Dedifferentiated amniotic fluid mesenchymal stem cell (primary cell): ENCODE data around the gene CRADD.
"Not testable (repeated sequence)": the region's sequence is repeated elsewhere in the genome, so short reads cannot be mapped to it uniquely, and the experiment has no call there.

Experiments used
- DNase-seq: peaks from one replicate; pipeline ENCODE4 v3.0.0-alpha.2; 2016; ENCODE audit errors: extremely low spot score

CRADD gene

DNA sequence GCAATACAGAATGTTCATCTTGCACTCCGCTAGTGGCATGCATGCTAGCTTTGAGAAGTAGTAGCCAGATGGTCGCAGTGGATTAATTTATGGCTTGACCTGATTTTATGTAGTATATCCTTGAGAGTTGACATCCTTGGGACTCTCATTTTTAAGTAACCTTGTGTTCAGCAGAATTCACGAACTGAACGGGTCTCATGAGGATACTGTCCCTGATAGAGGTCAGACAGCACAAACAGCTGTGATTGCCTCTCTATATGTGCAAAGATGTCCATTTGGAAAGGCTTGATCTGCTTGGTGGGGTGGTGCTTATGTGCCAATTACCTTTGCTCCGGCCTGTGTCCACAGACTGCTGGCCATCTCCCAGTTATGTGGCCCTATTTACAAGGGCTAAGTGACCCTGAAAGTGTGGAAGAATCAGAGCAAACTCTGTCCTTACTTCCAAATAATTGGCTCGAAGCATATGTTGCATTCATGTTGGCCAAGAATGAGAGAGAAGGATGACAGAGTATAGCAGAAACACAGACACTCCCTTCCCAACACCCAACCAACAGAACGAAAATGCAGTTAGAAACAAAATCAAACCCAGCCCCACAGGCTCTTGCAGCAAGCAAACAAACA lies 167.1 kb downstream of the CRADD start:
- DNase-seq = no peak

DNA sequence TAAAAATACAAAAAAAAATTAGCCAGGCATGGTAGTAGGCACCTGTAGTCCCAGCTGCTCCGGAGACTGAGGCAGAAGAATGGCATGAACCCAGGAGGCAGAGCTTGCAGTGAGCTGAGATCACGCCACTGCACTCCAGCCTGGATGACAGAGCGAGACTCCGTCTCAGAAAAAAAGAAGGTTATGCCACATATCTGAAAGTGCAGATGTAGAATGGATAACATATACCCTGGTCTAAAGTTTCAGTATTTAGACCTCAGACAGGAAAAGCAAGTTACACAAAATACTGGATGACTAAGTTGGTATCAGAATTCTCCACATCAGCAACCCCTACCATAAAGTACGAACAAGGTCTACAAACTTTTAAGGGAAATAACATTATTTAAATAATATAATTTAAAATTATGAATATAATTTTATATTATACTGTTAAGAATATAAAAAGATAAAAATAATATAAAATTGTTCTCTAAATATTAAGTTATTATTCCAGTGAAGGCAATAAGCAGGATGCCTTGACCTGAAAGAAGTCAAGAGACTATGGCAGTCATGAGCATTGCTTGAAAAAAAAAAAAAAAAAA lies 169.9 kb downstream of the CRADD start:
- no peak for DNase-seq

DNA sequence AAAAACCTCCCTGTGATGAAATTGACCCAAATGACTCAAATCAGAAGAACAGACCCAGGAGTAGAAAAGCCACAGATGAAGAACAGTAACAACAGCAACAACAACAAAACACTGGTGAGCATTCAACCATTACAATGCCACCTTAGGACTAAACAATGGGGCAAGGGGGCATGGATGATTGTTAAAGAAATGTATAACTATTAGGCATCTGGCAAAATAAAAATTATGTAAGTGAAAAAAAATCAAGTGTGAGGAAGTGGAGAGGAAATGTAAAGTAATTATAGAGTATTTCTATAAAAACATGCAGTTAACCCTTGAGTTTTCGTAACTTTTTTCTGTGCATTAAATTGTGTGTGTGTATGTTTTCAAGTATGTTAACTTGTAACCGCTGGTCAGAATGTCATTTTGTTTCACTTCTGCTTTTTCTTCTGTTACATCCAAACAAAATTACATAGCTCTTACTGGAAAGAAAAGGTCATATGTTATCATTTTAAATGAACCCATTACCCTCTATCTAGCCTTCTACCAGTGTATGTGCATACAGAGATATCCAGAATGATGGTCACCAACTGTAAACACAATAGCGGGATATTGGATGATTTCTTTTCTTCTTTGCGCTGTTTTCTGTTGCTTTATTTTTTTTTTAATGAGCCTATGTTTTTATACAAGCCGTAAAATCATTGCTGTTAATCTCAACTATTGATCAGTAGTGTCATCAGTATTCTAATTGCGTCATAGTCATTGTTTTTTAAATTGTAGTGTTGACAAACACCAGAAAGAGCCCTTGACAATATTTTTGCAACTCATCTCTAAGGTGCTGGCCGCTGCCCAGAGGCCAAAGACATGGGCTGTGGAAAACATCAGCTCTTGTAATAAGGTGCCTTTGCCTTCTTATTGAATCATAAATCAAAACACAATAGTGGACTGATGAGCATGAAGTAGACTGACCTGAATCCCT lies 170.6 kb downstream of the CRADD start:
- no peak for DNase-seq

DNA sequence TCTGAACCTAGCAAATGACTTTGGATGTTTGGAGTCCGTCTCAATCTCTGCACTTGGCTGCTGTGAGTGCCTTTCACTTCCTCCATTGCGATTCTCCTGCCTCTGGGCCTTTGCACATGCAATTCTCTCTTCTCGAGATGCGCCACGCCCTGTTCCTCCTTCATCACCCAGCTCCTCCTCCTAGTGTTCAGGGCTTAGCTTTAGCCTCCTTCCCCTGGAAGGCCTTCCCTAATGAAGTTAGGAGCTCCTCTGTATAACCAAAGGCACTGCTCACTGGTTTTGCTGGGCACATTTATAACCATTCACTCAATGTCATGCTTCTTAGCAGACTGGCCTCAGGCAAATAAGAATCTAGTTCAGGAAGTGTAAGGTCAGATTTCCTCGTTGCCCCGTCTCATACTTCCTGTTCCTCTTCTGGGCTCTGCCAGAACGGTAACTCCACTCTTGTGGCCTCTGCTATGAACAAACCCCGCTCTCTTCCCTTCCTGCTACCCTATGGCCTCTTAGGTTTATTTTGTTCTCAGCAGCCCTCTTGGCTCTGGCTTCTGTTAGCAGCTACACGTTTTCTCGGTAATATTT lies 171.4 kb downstream of the CRADD start:
- DNase-seq = no peak

DNA sequence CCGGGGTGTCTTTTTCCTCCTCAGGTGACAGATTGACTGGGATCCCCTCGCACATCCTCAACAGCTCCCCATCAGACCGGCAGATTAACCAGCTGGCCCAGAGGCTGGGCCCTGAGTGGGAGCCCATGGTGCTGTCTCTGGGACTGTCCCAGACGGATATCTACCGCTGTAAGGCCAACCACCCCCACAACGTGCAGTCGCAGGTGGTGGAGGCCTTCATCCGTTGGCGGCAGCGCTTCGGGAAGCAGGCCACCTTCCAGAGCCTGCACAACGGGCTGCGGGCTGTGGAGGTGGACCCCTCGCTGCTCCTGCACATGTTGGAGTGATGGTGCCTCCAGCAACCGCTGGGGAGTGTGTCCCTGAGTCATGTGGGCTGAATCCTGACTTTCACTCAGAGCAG lies 172.8 kb downstream of the CRADD start:
- DNase-seq = no peak

DNA sequence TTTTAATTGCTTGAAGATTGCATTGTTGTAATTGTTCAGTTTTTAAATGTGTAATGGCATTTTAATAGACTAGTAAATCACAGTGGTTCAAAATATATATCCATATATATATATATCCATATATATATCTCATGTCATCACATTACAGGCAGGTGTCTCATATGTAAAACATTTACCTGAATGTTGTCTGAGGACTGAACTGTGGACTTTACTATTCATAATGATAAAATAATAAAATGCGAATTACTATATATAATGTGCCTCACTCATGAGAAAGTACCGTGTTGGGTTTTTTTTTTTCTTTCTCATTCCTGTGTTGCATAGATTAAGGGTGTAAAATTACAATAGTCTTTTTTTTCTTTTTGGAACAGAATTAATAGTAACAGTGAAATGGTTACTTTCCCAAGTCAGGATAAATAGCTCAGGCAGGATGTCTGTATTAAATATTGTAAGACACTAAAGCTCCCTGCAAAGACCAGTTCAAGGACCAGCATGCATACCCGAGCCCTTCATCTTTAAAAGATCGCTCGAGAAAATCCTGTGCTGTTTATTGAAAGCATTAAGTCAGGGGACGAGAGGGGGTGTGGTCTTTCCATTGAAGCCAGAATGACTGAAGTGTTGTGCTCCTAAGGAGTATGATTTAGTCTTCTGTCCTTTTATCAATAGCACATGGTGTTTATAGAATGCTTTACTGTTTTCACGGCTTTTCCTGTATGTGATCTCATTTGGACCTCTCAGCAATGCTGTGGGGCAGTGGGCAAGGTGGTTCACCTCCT lies 173.5 kb downstream of the CRADD start:
- no peak for DNase-seq

DNA sequence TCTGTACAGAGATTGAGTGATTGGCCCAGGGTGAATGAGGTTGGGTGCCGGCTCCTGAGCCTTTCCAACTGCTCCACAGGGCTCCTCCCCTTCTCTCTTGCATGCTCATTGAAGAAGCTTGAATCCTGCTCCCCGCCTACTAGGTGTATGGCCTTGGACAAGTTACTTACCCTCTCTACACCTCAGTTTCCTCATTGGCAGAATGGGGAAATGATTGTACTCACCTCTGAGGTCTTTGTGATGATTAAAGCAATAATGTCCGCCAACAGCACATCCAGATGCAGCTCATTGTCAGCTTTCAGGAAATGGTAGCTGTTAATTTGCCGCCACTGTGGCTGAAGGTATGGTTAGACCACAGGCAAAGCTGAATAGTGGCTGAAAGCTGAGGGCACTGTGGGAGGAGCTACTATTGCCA lies 174.1 kb downstream of the CRADD start:
- no peak for DNase-seq

DNA sequence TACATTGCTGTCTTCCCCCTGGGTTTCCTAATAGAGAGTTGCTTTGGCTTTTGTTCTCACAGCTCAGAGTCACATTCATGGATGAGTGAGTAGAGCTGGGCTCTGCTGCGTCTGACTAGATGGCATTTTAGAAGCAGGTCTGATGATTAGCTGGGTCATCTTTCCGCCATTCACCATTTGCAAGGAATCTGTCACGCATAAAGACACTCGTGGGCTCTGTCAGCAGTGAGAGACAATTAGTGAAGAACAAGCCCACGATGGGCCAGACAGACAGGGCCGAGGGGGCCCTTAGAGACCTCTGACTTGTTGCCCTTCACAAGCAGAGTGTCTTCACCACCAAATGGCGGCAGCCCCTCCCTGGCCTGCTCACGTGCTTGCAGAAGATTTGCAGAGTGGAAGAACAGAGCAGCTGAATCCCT lies 175.0 kb downstream of the CRADD start:
- DNase-seq = no peak

DNA sequence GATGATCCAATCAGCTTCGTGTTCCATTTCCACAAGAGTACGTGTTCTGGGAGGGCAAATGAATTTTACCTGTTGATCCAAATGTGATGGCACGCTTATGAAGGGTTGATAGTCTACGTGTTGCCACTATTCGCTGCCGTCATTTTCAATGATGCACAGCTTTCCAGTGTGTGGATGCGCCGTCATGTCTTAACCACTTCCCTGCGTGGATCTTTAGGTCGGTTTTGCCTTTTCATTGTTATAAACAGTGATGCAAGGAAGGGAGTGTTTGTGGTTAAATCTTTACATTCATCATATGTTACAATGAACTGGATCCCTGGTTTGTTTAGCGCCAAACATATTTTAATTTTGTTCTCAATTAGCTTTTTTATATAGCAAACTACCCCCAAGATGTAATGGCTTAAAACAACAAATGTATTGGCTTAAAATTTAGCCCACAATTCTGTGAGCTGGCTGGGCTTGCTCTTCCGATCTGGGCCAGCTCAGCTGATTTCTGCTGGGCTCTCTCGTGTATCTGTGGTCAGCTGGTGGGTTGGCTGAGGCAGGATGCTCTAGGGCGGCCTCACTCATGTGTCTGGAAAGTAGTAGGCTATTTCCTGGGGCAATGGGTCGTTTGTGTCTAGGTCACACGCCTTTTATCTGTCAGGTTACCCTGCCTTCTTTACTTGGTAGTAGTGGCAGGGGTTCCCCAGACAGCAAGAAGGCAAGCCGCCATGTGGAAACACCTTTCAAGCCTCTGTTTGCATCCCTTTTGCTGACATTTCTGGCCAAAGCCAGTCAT lies 176.7 kb downstream of the CRADD start:
- DNase-seq = no peak

DNA sequence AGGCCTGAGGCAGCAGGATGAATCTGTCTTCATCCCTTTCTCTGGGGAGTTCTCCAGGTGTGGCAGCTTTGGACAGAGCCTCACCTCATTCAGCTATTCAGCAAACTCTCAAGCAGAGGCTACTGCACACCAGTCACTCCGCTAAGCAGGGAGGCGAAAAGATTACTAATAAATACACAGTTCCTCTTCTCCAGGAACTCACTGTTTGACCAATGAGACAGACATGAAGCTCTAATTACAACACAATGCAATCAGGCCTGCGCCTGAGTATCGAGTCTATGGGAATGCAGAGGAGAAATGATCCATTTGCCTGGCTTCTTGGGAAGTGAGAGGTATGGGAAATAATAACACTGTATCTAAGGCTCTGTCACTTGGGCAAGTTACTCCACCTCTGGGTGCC lies 178.1 kb downstream of the CRADD start:
- no peak for DNase-seq

DNA sequence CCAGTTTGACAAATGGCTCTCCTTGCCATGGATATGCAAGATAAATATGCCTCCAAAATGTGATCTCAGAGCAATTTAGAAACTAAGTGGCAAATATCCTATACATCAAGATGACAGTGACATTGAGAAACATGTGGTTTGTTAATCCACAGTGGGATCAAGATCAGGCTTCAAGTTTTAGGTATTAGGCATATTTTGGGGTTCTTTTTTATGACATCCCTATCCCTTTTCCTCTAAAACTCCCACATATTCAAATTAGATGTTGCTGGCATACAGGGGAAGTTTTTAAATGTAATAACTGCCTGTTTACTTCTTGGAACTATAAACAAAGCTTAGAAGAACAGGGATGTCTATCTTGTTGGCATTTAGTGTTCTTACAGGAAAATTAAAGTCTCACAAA lies 179.4 kb downstream of the CRADD start:
- DNase-seq = no peak

DNA sequence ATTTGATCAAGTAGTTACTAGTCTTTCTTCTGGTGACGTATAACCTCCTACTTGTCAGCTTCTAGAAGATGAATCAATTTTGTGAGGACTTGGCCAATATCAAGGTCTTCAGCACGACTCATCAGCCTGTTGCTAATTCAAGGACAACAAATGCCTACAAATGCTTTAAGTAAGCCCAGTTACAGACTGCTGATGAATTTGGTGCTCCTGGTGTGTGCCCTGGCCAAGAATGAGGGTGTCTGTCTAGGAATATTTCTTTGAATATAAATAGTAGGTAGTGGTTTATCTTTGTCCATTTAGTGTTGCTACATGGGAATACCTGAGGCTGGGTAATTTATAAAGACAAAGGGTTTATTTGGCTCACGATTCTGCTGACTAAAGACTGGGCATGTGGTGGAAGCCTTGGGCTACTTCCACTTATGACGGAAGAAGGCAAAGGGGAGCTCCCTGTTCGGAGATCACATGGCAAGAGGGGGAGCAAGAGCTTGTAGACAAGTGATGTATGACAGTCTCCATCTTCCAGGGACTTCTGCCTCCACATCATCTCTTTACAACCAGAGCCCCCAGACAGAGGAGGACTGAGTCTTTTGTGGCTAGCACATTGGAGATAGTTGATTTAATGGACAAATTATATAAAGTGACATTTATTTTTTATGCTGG lies 180.2 kb downstream of the CRADD start:
- no peak for DNase-seq

DNA sequence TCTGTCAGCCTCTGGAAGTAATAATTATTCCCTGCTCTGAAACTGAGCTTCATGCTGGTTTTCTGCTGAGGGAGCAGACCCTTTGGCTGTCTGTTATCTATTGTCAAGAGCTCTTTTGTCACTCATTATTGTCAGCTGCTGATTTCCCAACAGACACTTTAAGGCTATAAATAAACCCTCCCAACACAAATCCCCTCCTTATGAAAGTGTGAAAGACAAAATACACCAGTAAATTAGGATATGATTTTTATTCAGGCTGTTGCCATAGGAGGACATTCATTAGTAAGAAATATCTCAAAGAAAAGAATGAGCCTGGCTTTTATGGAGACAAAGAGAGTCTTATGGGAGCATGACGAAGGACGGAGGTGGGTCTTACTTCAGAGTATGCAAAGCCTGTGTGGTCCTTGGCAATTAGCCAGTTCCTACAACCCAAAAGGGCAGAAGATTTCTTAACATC lies 180.8 kb downstream of the CRADD start:
- DNase-seq = no peak

DNA sequence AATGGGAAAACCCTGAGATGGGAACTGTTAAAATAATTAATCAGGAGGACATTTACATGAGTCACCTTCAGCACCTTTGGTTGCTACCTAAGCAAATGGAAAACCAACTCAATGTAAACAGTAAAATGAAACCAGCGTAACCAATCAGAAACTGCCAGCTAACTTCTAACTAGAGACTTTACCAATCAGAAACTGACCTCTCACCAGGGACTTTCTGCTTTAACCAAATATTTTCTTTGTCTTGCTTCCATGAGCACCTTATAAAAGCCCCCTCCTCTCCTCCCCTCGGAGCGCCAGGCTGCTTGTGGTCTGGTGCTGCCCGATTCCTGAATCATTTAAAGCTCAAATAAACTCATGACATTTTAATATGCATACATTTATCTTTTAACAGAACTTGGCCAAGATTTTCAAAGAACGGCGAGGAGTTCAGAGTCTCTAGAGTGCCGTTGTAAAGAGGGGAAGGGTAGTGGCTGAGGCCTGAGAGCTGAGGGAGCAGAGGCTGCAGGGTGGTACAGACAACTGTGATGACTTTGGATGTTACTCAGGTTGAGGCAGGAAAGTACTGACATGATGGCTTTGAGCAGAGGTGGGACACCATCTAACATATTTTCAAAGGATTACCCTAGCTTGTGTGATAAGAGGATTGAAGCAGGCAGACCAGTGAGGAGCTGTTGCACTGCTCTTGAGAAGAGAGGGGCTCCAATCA lies 183.6 kb downstream of the CRADD start:
- DNase-seq = no peak

DNA sequence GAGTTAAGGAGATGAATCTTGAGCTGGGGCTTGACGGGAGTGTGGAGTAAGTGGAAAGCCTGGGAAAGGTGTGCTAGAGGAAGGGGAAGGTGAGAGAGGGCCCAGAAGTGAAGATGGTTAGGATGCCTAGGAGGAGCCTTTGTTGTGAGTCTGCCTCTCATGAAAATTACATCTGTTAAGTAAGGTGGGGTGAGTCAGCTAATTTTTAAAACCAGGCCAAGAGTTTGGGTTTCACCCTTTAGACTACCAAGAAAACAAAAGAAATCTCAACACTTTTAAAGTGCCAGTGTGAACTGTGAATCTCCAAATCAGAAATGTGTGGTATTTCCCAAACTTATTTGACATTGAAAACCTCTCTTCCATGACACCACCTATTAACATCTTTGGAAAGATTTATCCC lies 185.2 kb downstream of the CRADD start:
- DNase-seq = no peak

DNA sequence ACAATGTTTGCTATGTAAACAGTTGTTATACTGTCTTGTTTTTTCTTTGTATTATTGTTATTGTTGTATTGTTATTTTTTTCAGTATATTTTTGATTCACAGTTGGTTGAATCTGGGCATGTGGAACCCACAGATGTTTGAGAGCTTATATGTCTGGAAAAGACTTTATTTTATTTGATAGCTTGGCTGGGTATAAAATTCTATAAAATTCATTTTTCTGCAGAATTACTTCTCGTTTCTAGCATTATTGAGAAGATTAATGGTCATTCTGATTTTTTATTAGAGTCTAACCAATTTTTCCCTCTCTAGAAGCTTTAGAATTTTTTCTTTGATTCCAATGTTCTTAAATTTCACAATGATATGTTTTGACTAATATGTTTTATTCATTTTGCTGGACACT lies 188.6 kb downstream of the CRADD start:
- DNase-seq = no peak

DNA sequence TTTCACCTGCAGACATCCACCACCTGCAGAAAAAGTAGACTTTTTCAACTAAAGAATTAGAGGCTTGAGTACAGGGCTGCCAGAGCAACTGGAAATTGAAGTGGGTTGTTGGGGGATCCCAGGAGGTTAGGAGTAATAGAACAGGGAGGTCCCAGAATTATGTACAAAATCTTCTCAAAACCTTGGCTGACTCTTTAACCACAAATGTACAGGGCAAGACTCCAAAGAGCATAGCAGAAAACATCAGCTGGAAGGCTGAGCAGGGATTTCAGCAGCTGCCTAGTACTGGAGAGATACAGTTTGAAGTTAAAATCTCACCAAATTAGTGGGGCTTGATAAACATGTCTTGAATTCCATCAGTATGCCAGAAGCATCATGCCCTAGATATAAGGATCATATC lies 191.6 kb downstream of the CRADD start:
- DNase-seq = no peak

DNA sequence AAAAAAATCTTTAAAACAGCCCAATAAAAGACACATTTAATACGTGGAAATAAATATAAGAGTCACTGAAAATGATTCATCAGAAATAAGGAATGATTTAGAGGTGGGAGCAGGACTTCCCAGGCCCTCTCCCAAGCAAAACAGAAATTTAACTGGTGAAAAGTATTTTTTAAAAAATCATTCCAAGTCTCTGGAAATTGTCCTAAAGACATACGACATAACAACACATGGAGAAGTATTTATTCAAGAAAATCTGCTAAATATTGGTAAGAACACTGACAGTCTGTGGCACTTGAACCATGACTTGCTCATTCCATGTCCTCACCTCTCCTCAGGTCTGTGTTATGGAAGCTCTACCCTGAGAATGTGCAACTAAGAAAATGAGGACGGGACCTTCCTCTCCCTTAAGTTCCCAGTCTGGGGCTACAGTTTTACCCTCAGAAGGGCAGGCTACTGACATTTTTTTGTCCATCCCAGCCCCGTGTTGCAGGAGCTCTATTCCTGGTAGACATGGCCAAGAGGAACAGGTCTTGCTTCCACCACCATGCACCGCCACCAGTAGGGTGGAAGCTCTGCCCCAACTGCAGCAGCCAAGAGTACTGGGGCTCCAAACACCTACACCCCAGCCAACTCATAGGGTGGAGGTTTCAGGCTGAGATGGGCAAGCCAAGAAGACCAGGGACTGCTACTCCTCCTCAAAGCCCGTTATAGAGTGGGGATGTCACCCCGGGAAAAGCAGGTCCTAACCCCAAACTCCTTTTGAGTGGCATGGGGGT lies 193.0 kb downstream of the CRADD start:
- DNase-seq = no peak

DNA sequence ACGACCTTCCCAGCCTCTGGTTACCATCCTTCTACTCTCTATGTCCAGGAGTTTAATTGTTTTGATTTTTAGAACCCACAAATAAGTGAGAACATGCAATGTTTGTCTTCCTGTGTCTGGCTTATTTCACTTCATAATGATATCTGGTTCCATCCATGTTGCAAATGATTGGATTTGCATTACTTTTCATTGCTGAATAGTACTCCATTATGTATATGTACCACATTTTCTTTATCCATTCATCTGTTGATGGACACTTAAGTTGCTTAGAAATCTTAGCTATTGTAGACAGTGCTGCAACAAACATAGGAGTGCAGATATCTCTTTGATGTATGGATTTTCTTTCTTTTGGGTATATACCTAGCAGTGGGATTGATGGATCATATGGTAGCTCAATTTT lies 194.4 kb downstream of the CRADD start:
- DNase-seq = not testable (repeated sequence)
